CD14-positive monocyte (primary cell): Measurements from ENCODE around the gene VASH2. TPM values are rescaled to one million over a fixed set of nuclear protein-coding genes. Genes with fewer than 3 reads are reported as not detected.

Source experiments
- DNase-seq, 3 donors: peaks; one replicate each; pipeline ENCODE4 v3.0.0-alpha.2; 2011 to 2022
- H2AFZ ChIP-seq: 2 replicates; pipeline ENCODE4 v1.6.0; 2012; ENCODE audit warnings: mild to moderate bottlenecking, low read depth, low read length, inconsistent platforms; ENCODE audit not compliant: insufficient read depth, poor library complexity, severe bottlenecking
- H3K27ac ChIP-seq, 2 donors: 1 replicate in 1 of 2; 2 replicates in 1 of 2; pipeline ENCODE4 v1.5.1; 2012 to 2013; ENCODE audit warnings: low read length in 2 of 2, control low read depth in 1 of 2, inconsistent platforms in 1 of 2, low read depth in 1 of 2, mild to moderate bottlenecking in 1 of 2
- H3K27me3 ChIP-seq, 2 donors: one replicate each; pipeline versions ENCODE4 v1.6.0 to v1.6.1; 2011 to 2013; ENCODE audit warnings: low read length in 2 of 2; ENCODE audit not compliant: control insufficient read depth in 2 of 2, insufficient read depth in 2 of 2
- H3K36me3 ChIP-seq, 2 donors: replicated peaks in 1 of 2; 1 replicate in 1 of 2; 2 replicates in 1 of 2; pipeline versions ENCODE4 v1.5.1 to v1.6.1; 2012 to 2013; ENCODE audit warnings: low read length in 2 of 2, control low read depth in 1 of 2, inconsistent platforms in 1 of 2, mild to moderate bottlenecking in 1 of 2; ENCODE audit not compliant: insufficient read depth in 2 of 2, control insufficient read depth in 1 of 2
- H3K4me1 ChIP-seq, 2 donors: 1 replicate in 1 of 2; 2 replicates in 1 of 2; pipeline versions ENCODE4 v1.5.1 to v1.6.1; 2012 to 2013; ENCODE audit warnings: low read length in 2 of 2, control low read depth in 1 of 2, inconsistent platforms in 1 of 2, mild to moderate bottlenecking in 1 of 2, moderate library complexity in 1 of 2; ENCODE audit not compliant: insufficient read depth in 2 of 2, control insufficient read depth in 1 of 2
- H3K4me2 ChIP-seq: replicated peaks from 2 replicates; pipeline ENCODE3; 2012; ENCODE audit warnings: low read length, moderate library complexity, mild to moderate bottlenecking; ENCODE audit not compliant: poor library complexity, severe bottlenecking; ENCODE audit errors: extremely low read depth
- H3K4me3 ChIP-seq, 3 experiments: fragments of 200-600 bp in 1 of 3; sonication (generic) in 1 of 3; replicated peaks in 1 of 3; 1 replicate in 2 of 3; 2 replicates in 1 of 3; pipeline ENCODE4 v1.5.1; 2011 to 2013; ENCODE audit warnings: low read length in 3 of 3, mild to moderate bottlenecking in 3 of 3, control low read depth in 2 of 3, low read depth in 2 of 3, inconsistent platforms in 1 of 3, moderate library complexity in 1 of 3
- H3K79me2 ChIP-seq: 2 replicates; pipeline ENCODE4 v1.6.0; 2012; ENCODE audit warnings: mild to moderate bottlenecking, control low read depth, inconsistent platforms, low read length, moderate library complexity; ENCODE audit not compliant: insufficient read depth
- H3K9ac ChIP-seq: 2 replicates; pipeline ENCODE4 v1.6.0; 2017; ENCODE audit warnings: low read length, mild to moderate bottlenecking; ENCODE audit not compliant: insufficient read depth, poor library complexity, severe bottlenecking
- H3K9me3 ChIP-seq, 2 donors: replicated peaks in 1 of 2; 1 replicate in 1 of 2; 2 replicates in 1 of 2; pipeline versions ENCODE4 v1.5.1 to v1.6.1; 2012 to 2013; ENCODE audit warnings: low read length in 2 of 2, control low read depth in 1 of 2; ENCODE audit not compliant: control insufficient read depth in 1 of 2, insufficient read depth in 1 of 2
- H4K20me1 ChIP-seq: 2 replicates; pipeline ENCODE4 v1.6.0; 2012; ENCODE audit warnings: mild to moderate bottlenecking, low read length, control low read depth, moderate library complexity; ENCODE audit not compliant: insufficient read depth
- H3K27ac Mint-ChIP-seq, 7 donors: one replicate each; pipeline ENCODE4 v1.8.0; 2020; ENCODE audit warnings: mild to moderate bottlenecking in 7 of 7, mixed read lengths in 7 of 7, moderate library complexity in 6 of 7, inconsistent platforms in 2 of 7
- H3K27me3 Mint-ChIP-seq, 3 donors: one replicate each; pipeline ENCODE4 v1.8.0; 2021 to 2022; ENCODE audit warnings: low read depth in 3 of 3, mild to moderate bottlenecking in 3 of 3, mixed read lengths in 3 of 3, moderate library complexity in 3 of 3, inconsistent platforms in 1 of 3
- H3K36me3 Mint-ChIP-seq, 2 donors: one replicate each; pipeline ENCODE4 v1.8.0; 2020; ENCODE audit warnings: mixed read lengths in 2 of 2, inconsistent platforms in 1 of 2, mild to moderate bottlenecking in 1 of 2
- H3K4me1 Mint-ChIP-seq: one replicate; pipeline ENCODE4 v1.8.0; 2020; ENCODE audit warnings: mild to moderate bottlenecking, mixed read lengths
- H3K4me3 Mint-ChIP-seq, 2 donors: one replicate each; pipeline ENCODE4 v1.8.0; 2020; ENCODE audit warnings: mild to moderate bottlenecking in 2 of 2, mixed read lengths in 2 of 2, moderate library complexity in 1 of 2
- H3K9me3 Mint-ChIP-seq, 7 donors: one replicate each; pipeline ENCODE4 v1.8.0; 2020 to 2022; ENCODE audit warnings: mixed read lengths in 7 of 7, mild to moderate bottlenecking in 6 of 7, moderate library complexity in 6 of 7, inconsistent platforms in 2 of 7
- CTCF ChIP-seq: fragments of 200-600 bp; IDR thresholded peaks from one replicate; pipeline ENCODE4 v1.8.0; 2022; ENCODE audit warnings: antibody characterized with exemption, mild to moderate bottlenecking
- WGBS: methylation state at CpG from one replicate; pipeline ENCODE4 v1.1.5; 2013; ENCODE audit warnings: missing lambda C conversion rate; ENCODE audit not compliant: insufficient coverage; 5-methylcytosine and 5-hydroxymethylcytosine counted together
- intact Hi-C, 2 donors: fragments of 100-400 bp; cut with micrococcal nuclease; formaldehyde crosslinking; loops; one replicate each; pipeline versions ENCODE4 v1.15.0 to v1.15.1; 2023
- polyA plus RNA-seq, 3 donors: library from polyadenylated mRNA; depleted of rRNA in 1 of 3; unstranded in 2 of 3; stranded (reverse) in 1 of 3; fragments of 300-500 nt in 2 of 3; fragments of >200 nt in 1 of 3; fragmentation: Illumina TruSeq in 2 of 3; gene quantifications; 1 replicate in 2 of 3; 2 replicates in 1 of 3; pipeline ENCODE4 v1.2.3, GENCODE V29; 2012 to 2021

Gene VASH2
- polyA plus RNA-seq, 3 donors: 0.07 TPM; not detected in 2

GRCh38 chr1:212933815-212934471 is 16.4 kb upstream of the VASH2 start:
- Histone ChIP-seq H4K20me1 (no peaks in the 10 kb centered on the region), H3K27me3 (no peaks in the 10 kb centered on the region), H3K36me3 (no peaks in the 10 kb centered on the region), H2AFZ (no peak overlapping the region), H3K9me3 (no peaks in the 10 kb centered on the region), H3K4me1 (no peaks in the 10 kb centered on the region), H3K4me2 (no peak overlapping the region), H3K27ac (no peak overlapping the region), H3K79me2 (no peaks in the 10 kb centered on the region), H3K9ac (no peak overlapping the region), H3K4me3 (no peak overlapping the region)
- H3K27me3 Mint-ChIP-seq: peaks cover 3 to 7% (median 4%) of the 10 kb centered on the region in 3 donors
- no peak overlapping the region for H3K4me3 Mint-ChIP-seq
- peaks cover 0 to 2% (median 0%) of the 10 kb centered on the region in 7 donors for H3K9me3 Mint-ChIP-seq
- no peaks in the 10 kb centered on the region for H3K4me1 Mint-ChIP-seq
- no peak overlapping the region for H3K27ac Mint-ChIP-seq
- H3K36me3 Mint-ChIP-seq: no peaks in the 10 kb centered on the region
- no peak for TF ChIP-seq CTCF
- no peak for DNase-seq
- whole genome bisulfite sequencing: no CpG with 5 or more reads among the region's 1 CpG
- intact Hi-C loops: no loop called here

DNA sequence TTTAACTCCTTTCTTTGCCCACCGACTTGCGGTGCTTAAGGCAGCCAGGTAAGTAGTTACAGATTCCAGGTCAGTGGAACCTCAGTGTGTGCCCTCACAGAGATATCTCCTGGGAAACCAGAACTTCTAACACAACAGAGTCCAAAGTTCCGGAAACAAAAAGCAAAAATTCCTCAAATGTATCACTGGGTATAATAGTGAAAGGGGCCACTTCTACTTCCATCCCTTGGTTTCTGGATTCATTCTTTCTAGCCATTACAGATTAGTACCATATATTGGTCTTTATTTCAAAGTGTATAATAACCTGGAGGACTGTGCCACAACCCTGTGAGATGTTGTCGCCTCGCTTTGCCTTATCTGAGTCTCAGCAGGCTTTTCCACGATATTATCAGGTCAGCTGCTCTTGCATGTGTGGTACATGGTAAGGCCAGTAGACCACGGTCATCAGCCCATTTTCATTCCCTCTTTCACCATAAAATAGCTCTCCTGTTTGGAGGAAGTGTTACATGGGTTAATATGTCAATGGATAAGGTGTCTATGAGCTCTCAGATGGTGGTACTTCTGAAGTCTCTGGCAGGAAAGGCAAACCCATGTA is 14.9 kb upstream of the VASH2 start:
- Histone ChIP-seq H3K9ac (no peak overlapping the region), H4K20me1 (no peaks in the 10 kb centered on the region), H3K27me3 (no peaks in the 10 kb centered on the region), H3K27ac (no peak overlapping the region), H3K79me2 (no peaks in the 10 kb centered on the region), H2AFZ (no peak overlapping the region), H3K9me3 (no peaks in the 10 kb centered on the region), H3K4me1 (no peaks in the 10 kb centered on the region), H3K4me2 (no peak overlapping the region), H3K4me3 (no peak overlapping the region), H3K36me3 (no peaks in the 10 kb centered on the region)
- Mint-ChIP-seq H3K27me3 (peaks cover 3 to 7% (median 6%) of the 10 kb centered on the region in 3 donors), H3K27ac (no peak overlapping the region), H3K4me1 (no peaks in the 10 kb centered on the region), H3K4me3 (no peak overlapping the region), H3K9me3 (peaks cover 0 to 7% (median 3%) of the 10 kb centered on the region in 7 donors), H3K36me3 (peaks cover 0 to 3% of the 10 kb centered on the region in 2 donors)
- intact Hi-C loops: no loop called here
- 100% methylated on average over 4 of the region's 7 CpGs for WGBS
- no peak for TF ChIP-seq CTCF
- no peak for DNase-seq
